Nephron (organoid): ENCODE measurements around the gene SSBP4.
A peak's percentile ranks its signal among the peaks of the same experiment; 100 is the strongest.

Source experiments
- H3K27ac Mint-ChIP-seq, 3 experiments: 2 replicates each; pipeline ENCODE4 v1.8.0; 2020; ENCODE audit warnings: mixed read lengths in 3 of 3, mild to moderate bottlenecking in 2 of 3, moderate library complexity in 1 of 3
- H3K27me3 Mint-ChIP-seq: 2 replicates; pipeline ENCODE4 v1.8.0; 2021; ENCODE audit warnings: low read depth, mild to moderate bottlenecking, moderate library complexity, mixed read lengths
- H3K36me3 Mint-ChIP-seq: 2 replicates; pipeline ENCODE4 v1.8.0; 2020; ENCODE audit warnings: low read depth, mixed read lengths
- H3K4me1 Mint-ChIP-seq: 2 replicates; pipeline ENCODE4 v1.8.0; 2020; ENCODE audit warnings: mixed read lengths
- H3K4me3 Mint-ChIP-seq, 3 experiments: 2 replicates each; pipeline ENCODE4 v1.8.0; 2020; ENCODE audit warnings: mild to moderate bottlenecking in 3 of 3, mixed read lengths in 3 of 3, moderate library complexity in 2 of 3
- H3K9me3 Mint-ChIP-seq: 2 replicates; pipeline ENCODE4 v1.8.0; 2020; ENCODE audit warnings: mixed read lengths
- CTCF ChIP-seq, 3 experiments: fragments of 200-600 bp; sonication (generic); IDR thresholded peaks; one replicate each; pipeline ENCODE4 v1.5.0; 2021; ENCODE audit warnings: antibody characterized with exemption in 3 of 3; ENCODE audit not compliant: unreplicated experiment in 3 of 3

Gene SSBP4

DNA sequence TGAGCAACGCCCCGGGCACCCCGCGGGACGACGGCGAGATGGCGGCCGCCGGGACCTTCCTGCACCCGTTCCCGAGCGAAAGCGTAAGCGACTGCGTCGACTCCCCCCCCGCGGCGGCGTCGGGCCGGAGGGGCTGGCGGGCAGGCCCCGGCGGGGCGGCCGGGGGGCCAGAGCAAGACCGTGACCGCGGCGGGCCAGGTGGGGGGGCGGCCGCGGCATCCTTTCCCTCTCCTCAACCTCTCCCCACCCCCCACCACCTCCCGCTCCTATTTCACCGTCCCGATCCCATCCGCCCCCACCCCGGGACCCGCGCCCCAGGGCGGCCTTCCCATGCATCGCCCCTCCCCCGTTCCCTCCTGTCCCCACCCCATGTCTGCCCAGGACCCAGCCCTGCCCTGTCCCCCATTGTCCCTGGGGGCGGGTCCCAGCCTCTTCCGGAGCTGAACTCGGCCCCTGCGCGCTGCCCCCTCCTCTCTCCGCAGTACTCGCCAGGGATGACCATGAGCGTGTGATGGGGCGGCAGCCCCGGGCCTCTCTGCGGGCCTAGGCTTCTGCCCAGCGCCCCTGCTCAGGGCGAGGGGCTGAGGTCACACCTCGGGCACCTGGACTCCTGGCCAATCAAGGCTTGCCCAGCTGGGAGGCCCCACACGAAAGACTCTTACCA is 14.7 kb downstream of the SSBP4 start:
- peak overlapping the region; percentile 81 to 88 (median 84) for H3K4me3 Mint-ChIP-seq
- no peak for TF ChIP-seq CTCF (IDR thresholded peaks at IDR 0.05; ENCODE audit: unreplicated experiment in 3 of 3)
- H3K4me1 Mint-ChIP-seq = peaks cover 27% of the 10 kb centered on the region
- H3K9me3 Mint-ChIP-seq = no peaks in the 10 kb centered on the region
- H3K36me3 Mint-ChIP-seq = no peaks in the 10 kb centered on the region
- peak overlapping the region; percentile 67 to 84 (median 82) for H3K27ac Mint-ChIP-seq
- no peaks in the 10 kb centered on the region for H3K27me3 Mint-ChIP-seq

GRCh38 chr19:18434411-18435175 is 15.4 kb downstream of the SSBP4 start:
- Mint-ChIP-seq H3K36me3 (no peaks in the 10 kb centered on the region), H3K4me1 (peaks cover 34% of the 10 kb centered on the region), H3K27me3 (no peaks in the 10 kb centered on the region), H3K4me3 (peak overlapping the region; percentile 81 to 88 (median 84)), H3K9me3 (no peaks in the 10 kb centered on the region), H3K27ac (peak overlapping the region; percentile 67 to 84 (median 82))
- no peak for TF ChIP-seq CTCF (IDR thresholded peaks at IDR 0.05; ENCODE audit: unreplicated experiment in 3 of 3)

DNA sequence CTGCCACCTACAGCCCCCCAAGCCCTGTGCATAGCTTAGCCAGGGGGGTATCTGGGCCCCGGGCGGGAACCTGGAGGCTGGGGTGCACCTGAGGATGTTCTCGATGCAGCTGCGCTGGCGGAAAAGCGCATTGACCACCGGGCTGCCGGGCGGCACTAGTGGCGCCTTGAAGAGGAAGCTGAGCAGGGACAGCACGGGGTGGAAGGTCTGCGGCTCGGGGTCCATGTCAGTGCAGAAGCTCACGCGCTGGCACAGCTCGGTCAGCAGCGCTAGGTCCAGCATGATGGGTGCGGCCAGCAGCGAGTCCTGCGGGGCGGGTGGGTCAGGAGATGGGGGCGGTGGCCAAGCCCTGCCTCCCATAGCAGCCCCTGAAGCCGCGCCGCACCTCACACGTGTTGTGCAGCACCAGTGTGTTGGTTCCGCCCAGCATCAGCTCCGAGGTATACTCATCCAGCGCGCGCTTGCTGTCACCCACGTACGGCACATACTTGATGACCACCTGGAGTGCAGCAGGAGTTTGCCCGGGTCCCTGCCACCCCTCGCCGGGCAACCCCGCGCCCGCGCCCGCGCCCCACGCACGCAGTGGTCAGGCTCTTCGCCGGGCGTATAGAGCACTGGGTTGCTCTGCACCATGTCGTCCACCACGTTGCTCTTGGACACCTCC is 16.1 kb downstream of the SSBP4 start:
- TF ChIP-seq CTCF (IDR thresholded peaks at IDR 0.05; ENCODE audit: unreplicated experiment in 3 of 3) = no peak
- Mint-ChIP-seq H3K27me3 (no peaks in the 10 kb centered on the region), H3K27ac (no peak overlapping the region), H3K9me3 (no peaks in the 10 kb centered on the region), H3K36me3 (no peaks in the 10 kb centered on the region), H3K4me1 (peaks cover 38% of the 10 kb centered on the region), H3K4me3 (peak overlapping the region; percentile 53 to 88 (median 84))

DNA sequence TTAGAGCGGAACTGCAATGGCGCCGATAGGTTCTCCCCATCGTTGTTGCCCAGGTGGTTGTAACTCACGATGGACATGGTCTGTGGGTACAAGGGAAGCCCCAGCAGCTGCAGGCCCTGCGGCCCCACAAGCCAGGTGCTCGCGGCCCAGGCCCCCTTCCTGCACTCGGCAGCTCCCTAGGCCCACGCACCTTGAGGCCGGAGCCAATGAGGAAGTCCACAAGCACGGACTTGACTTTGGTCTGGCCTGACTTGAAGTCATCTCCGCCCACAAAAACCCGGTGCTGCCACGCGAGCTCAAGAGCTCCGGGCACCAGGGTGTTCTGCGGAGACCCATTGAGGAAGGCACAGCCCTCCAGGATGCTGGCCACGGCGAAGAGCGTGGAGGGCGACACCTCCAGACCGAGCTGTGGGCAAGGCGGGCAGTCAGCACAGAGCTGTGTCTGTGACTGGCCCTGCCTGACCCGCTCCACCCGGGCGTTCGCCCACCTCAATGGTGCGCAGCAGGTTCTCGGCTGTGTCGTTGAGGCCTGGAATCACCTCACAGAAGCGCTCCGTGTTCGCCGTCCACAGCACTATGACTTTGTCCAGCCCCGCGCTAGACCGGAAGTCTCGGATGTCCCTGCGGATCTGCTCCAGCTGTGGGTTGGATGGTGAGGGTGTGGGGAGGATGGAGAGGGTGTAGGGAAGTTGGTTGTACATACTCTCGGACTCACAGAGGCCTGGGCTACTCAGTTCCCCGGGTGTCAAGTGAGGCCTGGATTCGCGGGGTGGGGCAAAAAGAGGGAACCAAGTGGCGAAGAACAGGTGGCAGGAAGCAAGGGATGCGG is 16.9 kb downstream of the SSBP4 start:
- peak overlapping the region; percentile 48 to 90 (median 77) for H3K27ac Mint-ChIP-seq

More for the DNA sequence above, 16.9 kb downstream of the SSBP4 start:
- H3K27me3 Mint-ChIP-seq = no peaks in the 10 kb centered on the region
- peak overlapping the region; percentile 84 to 88 (median 87) for H3K4me3 Mint-ChIP-seq
- no peak for TF ChIP-seq CTCF (IDR thresholded peaks at IDR 0.05; ENCODE audit: unreplicated experiment in 3 of 3)
- H3K36me3 Mint-ChIP-seq = no peaks in the 10 kb centered on the region
- peaks cover 40% of the 10 kb centered on the region for H3K4me1 Mint-ChIP-seq
- no peaks in the 10 kb centered on the region for H3K9me3 Mint-ChIP-seq
